NCI-H2171 (cell line): ENCODE data around the gene TRIM72.
"Not testable (repeated sequence)": the region's sequence is repeated elsewhere in the genome, so short reads cannot be mapped to it uniquely, and the experiment has no call there.

Source experiments
- DNase-seq: peaks from one replicate; lab custom pipeline; 2025; lab: John Stamatoyannopoulos, UW

TRIM72 gene, protein sequence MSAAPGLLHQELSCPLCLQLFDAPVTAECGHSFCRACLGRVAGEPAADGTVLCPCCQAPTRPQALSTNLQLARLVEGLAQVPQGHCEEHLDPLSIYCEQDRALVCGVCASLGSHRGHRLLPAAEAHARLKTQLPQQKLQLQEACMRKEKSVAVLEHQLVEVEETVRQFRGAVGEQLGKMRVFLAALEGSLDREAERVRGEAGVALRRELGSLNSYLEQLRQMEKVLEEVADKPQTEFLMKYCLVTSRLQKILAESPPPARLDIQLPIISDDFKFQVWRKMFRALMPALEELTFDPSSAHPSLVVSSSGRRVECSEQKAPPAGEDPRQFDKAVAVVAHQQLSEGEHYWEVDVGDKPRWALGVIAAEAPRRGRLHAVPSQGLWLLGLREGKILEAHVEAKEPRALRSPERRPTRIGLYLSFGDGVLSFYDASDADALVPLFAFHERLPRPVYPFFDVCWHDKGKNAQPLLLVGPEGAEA

GRCh38 chr16:31213877-31214707 is at the start of gene TRIM72:
Gene TRIM72 (plus strand): TSS chr16:31214119. CDS start chr16:31214739, 620 bp downstream.
- DNase-seq: no peak

DNA sequence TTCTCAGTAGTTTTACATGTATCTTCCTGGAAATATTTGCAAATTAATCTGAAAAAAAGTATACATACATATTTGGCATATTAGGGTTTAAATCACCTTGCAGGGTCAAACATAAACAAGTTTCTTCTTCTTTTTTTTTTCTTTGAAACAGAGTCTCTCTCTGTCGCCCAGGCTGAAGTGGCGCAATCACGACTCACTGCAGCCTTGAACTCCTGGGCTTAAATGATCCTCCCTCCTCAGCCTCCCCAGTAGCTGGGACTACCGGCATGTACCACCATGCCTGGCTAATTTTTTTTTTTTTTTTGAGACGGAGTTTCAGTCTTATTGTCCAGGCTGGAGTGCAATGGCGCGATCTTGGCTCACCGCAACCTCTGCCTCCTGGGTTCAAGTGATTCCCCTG is 46.6 kb upstream of the TRIM72 start:
- DNase-seq: no peak

- DNase-seq: no peak
Observed at GRCh38 chr16:31168848-31169247, 45.1 kb upstream of the TRIM72 start.

DNA sequence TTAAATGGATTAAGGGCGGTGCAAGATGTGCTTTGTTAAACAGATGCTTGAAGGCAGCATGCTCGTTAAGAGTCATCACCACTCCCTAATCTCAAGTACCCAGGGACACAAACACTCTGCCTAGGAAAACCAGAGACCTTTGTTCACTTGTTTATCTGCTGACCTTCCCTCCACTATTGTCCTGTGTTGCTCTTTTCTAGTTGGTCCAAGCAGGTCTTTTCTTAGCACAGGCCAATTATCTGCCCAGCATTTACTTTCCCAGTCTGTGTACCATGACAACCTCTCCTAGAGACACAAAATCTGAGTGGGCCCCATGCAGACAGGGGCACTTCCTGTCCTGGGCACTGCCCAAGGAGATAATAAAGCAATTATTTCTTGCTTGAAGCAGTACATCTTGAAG is 43.9 kb upstream of the TRIM72 start:
- not testable (repeated sequence) for DNase-seq

DNA sequence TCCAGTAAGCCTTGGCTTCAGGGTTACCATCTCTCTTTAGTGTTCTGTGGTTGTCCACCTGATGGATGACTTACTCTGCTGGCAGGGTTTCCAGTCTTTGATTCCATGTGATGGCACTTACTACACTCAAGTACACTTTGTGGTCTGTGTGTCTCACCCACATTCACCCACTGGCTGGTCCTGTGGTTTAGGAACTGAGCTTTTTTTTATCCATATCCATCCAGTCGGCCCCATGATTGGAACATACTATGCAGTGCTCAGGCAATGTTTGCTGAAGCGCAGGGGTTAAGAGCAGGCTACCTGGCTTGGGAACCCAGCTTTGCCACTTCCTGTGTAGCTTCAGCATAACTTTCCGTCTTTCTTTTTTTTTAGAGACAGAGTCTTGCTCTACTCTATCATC is 36.8 kb upstream of the TRIM72 start:
- no peak for DNase-seq

DNA sequence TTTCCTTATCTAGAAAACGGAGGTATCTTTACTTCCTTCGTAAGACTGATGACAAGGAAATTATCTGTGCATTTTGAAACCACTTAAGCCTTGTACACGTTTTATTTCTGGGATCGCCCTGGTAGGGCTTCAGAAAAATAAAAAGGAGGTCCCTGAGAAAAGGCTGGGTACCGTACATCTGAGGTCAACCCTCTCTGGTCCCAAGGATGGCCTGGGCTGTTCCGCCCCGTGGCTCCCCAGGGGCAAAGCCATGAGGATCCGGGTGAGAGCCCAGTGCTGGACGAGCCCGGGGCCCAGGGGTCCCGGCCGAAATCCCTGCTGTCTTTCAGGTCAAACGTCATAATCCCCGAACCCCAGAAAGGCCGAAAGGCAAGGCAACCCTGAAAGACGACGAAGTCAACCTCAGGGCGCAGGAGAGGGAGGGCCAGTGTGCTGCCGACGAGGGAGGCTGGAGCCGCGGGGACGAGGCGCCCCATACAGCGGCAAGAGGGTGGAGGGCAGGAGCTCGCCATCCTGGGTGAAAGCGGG is 34.6 kb upstream of the TRIM72 start:
- DNase-seq: no peak

GRCh38 chr16:31179747-31180459 is 34.0 kb upstream of the TRIM72 start, which contains the start of gene FUS:
Gene FUS (plus strand): TSS chr16:31180139. CDS start chr16:31180215, 76 bp downstream.
- DNase-seq: peak; percentile 79

DNA sequence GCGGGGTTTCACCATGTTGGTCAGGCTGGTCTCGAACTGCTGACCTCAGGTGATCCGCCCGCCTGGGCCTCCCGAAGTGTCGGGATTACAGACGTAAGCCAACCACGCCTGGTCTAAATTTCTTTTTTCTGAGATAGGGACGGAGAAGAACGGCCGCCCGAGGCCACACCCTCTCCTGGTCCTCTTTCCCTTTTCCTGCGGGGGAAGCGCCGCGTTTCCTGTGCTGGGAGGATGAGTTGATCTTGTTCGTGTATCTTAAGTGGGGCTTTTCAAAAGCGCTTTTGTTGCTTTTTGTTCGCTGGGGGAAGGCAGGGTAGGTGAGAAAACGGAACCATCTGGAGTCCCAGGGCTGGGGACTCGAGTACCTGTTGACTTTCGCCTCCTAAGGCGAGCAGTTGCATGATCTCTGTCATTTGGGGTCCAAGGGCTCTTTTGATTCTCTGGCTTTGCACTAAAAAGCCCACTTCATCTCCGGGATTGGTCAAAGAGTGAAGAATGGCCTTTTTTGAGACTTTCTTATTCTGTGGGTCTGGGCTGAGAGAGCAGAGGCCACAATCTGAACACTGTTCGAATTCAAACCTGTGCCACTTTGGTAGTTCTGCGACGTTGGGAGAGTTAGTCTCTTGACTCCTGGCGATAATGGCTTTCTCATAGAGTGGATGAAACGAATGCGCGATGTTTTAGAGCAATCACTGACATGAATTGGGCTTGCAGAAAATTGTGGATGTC is 32.7 kb upstream of the TRIM72 start:
- DNase-seq: no peak

- no peak for DNase-seq
Observed at GRCh38 chr16:31182391-31182790, 31.5 kb upstream of the TRIM72 start.

DNA sequence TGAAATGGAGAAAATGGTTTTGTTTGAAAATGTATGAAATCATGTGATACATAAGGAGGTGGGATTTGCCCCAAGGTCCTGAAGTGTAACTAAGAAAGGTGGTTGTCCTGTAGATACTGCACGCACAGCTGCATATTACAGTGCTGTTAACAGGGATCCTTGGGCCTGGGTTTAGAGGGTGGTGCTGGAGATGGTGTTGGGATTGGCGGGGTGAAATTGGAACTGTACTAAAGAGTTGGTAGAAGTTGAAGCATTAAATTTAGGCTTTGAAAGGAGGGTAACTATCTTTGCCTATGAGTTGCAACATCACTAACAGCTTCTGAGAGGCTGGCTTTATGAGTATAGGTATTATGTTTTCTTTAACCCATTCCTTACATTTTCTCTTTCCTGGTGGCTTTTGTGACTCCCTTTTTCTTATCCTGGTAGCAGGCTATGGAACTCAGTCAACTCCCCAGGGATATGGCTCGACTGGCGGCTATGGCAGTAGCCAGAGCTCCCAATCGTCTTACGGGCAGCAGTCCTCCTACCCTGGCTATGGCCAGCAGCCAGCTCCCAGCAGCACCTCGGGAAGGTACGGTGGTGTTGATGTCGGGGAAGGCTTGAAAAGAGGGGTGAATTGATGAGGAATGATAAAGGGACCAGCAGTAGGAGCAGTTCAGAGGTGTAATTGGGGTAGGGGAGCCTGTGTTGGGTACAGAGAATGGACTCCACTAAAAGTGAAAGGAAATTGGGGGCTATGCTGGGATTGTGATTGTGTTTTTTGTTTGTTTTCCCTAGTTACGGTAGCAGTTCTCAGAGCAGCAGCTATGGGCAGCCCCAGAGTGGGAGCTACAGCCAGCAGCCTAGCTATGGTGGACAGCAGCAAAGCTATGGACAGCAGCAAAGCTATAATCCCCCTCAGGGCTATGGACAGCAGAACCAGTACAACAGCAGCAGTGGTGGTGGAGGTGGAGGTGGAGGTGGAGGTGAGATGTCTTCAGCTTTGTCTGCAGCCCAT is 30.2 kb upstream of the TRIM72 start:
- DNase-seq: no peak

- no peak for DNase-seq
Observed at GRCh38 chr16:31184888-31185287, 29.0 kb upstream of the TRIM72 start.

DNA sequence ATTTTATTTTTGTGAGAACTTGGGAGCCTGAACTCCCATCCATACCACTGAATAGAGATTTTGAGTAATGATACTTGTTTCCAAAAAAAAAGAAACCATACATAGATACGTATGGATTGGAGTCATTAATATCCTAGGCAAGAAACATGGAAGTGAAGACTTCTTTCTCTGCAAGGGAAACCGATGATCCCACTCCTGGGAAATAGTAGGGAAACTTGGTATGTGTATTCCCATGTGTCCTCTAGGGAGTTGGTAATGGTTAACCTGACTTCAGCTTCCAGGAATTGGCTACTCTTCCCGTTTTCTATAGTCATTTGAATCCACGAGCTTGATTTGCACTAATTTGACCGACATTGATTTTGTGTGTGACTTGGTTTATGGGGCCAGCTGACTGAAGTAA is 28.6 kb upstream of the TRIM72 start:
- no peak for DNase-seq

GRCh38 chr16:31186176-31186575 is 27.7 kb upstream of the TRIM72 start:
- DNase-seq: no peak

GRCh38 chr16:31186930-31187807 is 26.8 kb upstream of the TRIM72 start:
- no peak for DNase-seq

GRCh38 chr16:31187808-31188189 is 26.1 kb upstream of the TRIM72 start:
- DNase-seq: no peak

DNA sequence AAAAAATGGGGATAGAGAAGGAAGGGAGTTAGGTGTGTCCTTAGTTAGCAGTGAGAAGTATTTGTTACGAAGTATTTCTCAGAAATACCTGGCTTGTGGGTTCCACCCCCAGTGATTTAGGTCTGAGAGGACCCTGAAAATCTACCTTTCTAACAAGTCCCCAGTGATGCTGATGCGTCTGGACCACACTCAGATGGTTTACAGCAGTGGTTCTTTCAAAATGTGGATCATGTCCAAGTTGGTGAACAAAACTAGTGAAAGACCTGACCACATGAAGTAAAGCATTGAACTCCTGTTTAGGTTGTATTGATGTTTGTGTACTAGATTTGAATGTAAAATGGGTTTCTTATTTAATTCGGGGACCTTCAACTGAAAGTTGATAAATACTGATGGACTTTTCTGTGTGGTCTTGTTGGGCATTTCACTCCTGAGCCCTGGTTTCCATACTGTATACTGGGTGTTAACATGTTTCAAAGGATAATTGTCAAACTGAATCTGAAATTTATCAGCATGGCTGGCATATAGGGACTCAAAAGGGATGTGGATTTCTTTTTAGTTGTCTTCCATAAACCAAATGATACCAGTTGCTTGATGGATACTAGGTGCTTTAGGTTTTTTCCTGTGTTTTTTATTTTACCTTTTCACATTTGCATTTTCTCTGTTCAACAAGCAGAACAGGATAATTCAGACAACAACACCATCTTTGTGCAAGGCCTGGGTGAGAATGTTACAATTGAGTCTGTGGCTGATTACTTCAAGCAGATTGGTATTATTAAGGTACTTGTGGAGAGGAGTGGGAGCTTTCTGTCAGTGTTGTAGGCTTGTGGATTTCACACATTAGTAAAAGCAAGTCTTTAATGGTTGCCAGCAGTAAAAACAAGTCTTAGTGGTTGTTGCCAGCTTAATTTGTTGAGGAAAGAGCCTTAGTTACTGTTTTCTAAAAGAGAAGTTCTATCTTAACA is 25.2 kb upstream of the TRIM72 start:
- no peak for DNase-seq

- no peak for DNase-seq
Observed at GRCh38 chr16:31189412-31189778, 24.5 kb upstream of the TRIM72 start.

GRCh38 chr16:31190061-31190460 is 23.9 kb upstream of the TRIM72 start:
- DNase-seq: no peak
